Parathyroid adenoma (tissue), 2 donors: ENCODE measurements around the gene TBCB.

Experiments used
- H2AFZ ChIP-seq: fragments of 300-600 bp; sonication (generic); one replicate; pipeline ENCODE4 v1.7.0; 2017; ENCODE audit warnings: antibody characterized with exemption, mild to moderate bottlenecking
- H3K27ac ChIP-seq: fragments of 300-600 bp; sonication (generic); one replicate; pipeline ENCODE4 v1.7.0; 2017
- H3K27me3 ChIP-seq: fragments of 300-600 bp; sonication (generic); one replicate; pipeline ENCODE4 v1.7.0; 2017; ENCODE audit warnings: low read length; ENCODE audit not compliant: control insufficient read depth, insufficient read depth
- H3K36me3 ChIP-seq: fragments of 300-600 bp; sonication (generic); one replicate; pipeline ENCODE4 v1.7.0; 2017; ENCODE audit warnings: low read length; ENCODE audit not compliant: control insufficient read depth, insufficient read depth
- H3K4me1 ChIP-seq: fragments of 300-600 bp; sonication (generic); one replicate; pipeline ENCODE4 v1.7.0; 2017; ENCODE audit warnings: control low read depth
- H3K4me2 ChIP-seq: fragments of 300-600 bp; sonication (generic); one replicate; pipeline ENCODE4 v1.7.0; 2017; ENCODE audit warnings: low read length
- H3K4me3 ChIP-seq: fragments of 300-600 bp; sonication (generic); one replicate; pipeline ENCODE4 v1.7.0; 2017; ENCODE audit warnings: low read depth, low read length
- H3K79me2 ChIP-seq: fragments of 300-600 bp; sonication (generic); one replicate; pipeline ENCODE4 v1.7.0; 2017; ENCODE audit warnings: control low read depth
- H3K9ac ChIP-seq: fragments of 300-600 bp; sonication (generic); one replicate; pipeline ENCODE4 v1.7.0; 2017; ENCODE audit warnings: mild to moderate bottlenecking
- H3K9me3 ChIP-seq: fragments of 300-600 bp; sonication (generic); one replicate; pipeline ENCODE4 v1.7.0; 2017; ENCODE audit warnings: low read length; ENCODE audit not compliant: control insufficient read depth
- CTCF ChIP-seq: fragments of 300-600 bp; sonication (generic); IDR thresholded peaks from one replicate; pipeline ENCODE4 v1.7.0; 2017; ENCODE audit warnings: antibody characterized with exemption, mild to moderate bottlenecking
- donor health status: primary hyperparathyroidism.

Gene TBCB

DNA sequence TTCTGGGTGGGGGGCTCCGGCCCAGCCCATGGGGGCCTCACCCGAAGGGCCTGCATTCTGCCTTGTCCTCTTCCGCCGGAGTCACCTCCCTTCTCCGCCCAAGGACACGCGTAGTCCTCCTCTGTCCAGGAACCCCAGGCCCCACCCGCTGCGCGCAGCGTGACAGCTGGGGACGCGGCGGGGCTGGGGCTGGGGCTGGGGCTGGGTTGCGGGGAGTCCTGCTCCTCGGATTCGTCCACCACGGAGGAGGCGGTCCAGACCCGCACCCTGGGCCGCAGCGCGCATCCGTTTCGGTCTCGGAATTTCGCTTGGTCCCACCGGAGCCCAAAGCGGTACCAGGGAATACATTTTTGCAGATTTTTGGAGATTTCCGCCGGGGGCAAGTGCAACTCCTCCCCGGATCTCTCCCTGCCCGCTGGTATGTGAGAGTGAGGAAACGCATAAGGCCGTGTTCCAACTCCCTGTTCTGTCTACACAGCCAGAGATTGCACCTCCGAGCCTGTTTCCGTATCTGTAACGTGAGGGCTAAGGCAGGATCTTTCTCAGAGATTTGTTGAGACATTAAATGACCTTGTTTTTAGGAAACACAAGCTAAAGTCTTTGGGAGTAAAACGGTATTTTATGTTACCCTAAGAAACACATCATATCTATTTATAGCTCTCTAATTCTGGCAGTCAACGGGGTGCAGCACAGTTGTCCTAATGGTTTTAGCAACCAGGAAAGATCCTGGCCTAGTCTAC lies 37.3 kb downstream of the TBCB start, which contains the start of gene COX7A1:
TSS of gene COX7A1 (minus strand) at position 96 of the 740 bp plus-strand sequence. CDS start at position 56, 40 bp downstream.
- Histone ChIP-seq H3K27ac (peak within 1 kb of the TSS; percentile 98), H3K4me1 (no peaks in the 10 kb centered on the region), H2AFZ (peak within 1 kb of the TSS; percentile 92), H3K4me2 (peak within 1 kb of the TSS; percentile 71), H3K9ac (peak within 1 kb of the TSS; percentile 95), H3K4me3 (peak within 1 kb of the TSS; percentile 77), H3K27me3 (no peaks in the 10 kb centered on the region), H3K79me2 (peaks cover 4% of the 10 kb centered on the region), H3K9me3 (no peaks in the 10 kb centered on the region), H3K36me3 (no peaks in the 10 kb centered on the region)
- no peak for TF ChIP-seq CTCF

- H3K9ac ChIP-seq, result no peak overlapping the region
- H3K79me2 ChIP-seq, result peaks cover 4% of the 10 kb centered on the region
- H3K4me2 ChIP-seq, result peak overlapping the region; percentile 71
- H3K27me3 ChIP-seq, result no peaks in the 10 kb centered on the region
- no peaks in the 10 kb centered on the region for H3K36me3 ChIP-seq
- TF ChIP-seq CTCF, result no peak
- peak overlapping the region; percentile 98 for H3K27ac ChIP-seq
- peak overlapping the region; percentile 77 for H3K4me3 ChIP-seq
- H2AFZ ChIP-seq, result peak overlapping the region; percentile 92
- no peaks in the 10 kb centered on the region for H3K4me1 ChIP-seq
- no peaks in the 10 kb centered on the region for H3K9me3 ChIP-seq
Observed at GRCh38 chr19:36153126-36153525, 37.9 kb downstream of the TBCB start.

- no peak overlapping the region for H3K27ac ChIP-seq
- no peaks in the 10 kb centered on the region for H3K9me3 ChIP-seq
Observed at GRCh38 chr19:36160821-36161596, 45.7 kb downstream of the TBCB start.

GRCh38 chr19:36163813-36164212 lies 48.5 kb downstream of the TBCB start:
- H3K4me3 ChIP-seq, result no peak overlapping the region
- no peak overlapping the region for H3K4me2 ChIP-seq
- no peaks in the 10 kb centered on the region for H3K36me3 ChIP-seq
- H3K9ac ChIP-seq, result no peak overlapping the region
- no peak for TF ChIP-seq CTCF
- no peaks in the 10 kb centered on the region for H3K9me3 ChIP-seq
- no peak overlapping the region for H3K27ac ChIP-seq
- no peaks in the 10 kb centered on the region for H3K27me3 ChIP-seq
- no peaks in the 10 kb centered on the region for H3K79me2 ChIP-seq
- H2AFZ ChIP-seq, result no peak overlapping the region
- H3K4me1 ChIP-seq, result no peaks in the 10 kb centered on the region

More at GRCh38 chr19:36160821-36161596, 45.7 kb downstream of the TBCB start:
- H3K79me2 ChIP-seq, result no peaks in the 10 kb centered on the region
- no peak overlapping the region for H2AFZ ChIP-seq
- H3K36me3 ChIP-seq, result no peaks in the 10 kb centered on the region
- H3K9ac ChIP-seq, result no peak overlapping the region
- H3K4me2 ChIP-seq, result no peak overlapping the region
- H3K4me1 ChIP-seq, result no peaks in the 10 kb centered on the region
- no peaks in the 10 kb centered on the region for H3K27me3 ChIP-seq
- no peak for TF ChIP-seq CTCF
- H3K4me3 ChIP-seq, result no peak overlapping the region
